GM12872 (cell line): ENCODE results near the gene PON3.

Source experiments
- TF ChIP-seq, protein P1 (sequence below): IDR thresholded peaks from 3 replicates; pipeline ENCODE4 v1.5.1; 2011; ENCODE audit warnings: low read depth, mild to moderate bottlenecking, low read length, moderate library complexity; ENCODE audit not compliant: insufficient read depth

PON3 gene

DNA sequence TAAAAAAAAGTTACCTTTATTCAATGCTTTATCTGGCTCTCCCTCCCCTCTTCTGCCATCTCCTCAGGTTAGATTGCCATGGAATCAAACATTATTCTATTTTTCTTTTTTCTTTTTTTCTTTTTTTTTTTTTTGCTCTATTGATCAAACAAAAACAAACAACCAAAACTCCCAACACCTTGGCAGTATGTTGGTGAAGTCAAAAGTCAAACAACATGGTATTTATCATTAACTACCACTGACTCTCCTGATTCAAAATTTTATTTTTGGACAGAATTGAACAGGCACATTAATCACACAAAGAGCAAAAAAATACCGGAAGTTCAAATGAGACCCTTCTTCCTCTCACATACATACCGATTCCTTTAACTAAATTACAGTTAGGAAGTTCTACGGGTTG, 78.2 kb downstream of the PON3 start:
- TF ChIP-seq, protein P1, sequence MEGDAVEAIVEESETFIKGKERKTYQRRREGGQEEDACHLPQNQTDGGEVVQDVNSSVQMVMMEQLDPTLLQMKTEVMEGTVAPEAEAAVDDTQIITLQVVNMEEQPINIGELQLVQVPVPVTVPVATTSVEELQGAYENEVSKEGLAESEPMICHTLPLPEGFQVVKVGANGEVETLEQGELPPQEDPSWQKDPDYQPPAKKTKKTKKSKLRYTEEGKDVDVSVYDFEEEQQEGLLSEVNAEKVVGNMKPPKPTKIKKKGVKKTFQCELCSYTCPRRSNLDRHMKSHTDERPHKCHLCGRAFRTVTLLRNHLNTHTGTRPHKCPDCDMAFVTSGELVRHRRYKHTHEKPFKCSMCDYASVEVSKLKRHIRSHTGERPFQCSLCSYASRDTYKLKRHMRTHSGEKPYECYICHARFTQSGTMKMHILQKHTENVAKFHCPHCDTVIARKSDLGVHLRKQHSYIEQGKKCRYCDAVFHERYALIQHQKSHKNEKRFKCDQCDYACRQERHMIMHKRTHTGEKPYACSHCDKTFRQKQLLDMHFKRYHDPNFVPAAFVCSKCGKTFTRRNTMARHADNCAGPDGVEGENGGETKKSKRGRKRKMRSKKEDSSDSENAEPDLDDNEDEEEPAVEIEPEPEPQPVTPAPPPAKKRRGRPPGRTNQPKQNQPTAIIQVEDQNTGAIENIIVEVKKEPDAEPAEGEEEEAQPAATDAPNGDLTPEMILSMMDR: no peak

DNA sequence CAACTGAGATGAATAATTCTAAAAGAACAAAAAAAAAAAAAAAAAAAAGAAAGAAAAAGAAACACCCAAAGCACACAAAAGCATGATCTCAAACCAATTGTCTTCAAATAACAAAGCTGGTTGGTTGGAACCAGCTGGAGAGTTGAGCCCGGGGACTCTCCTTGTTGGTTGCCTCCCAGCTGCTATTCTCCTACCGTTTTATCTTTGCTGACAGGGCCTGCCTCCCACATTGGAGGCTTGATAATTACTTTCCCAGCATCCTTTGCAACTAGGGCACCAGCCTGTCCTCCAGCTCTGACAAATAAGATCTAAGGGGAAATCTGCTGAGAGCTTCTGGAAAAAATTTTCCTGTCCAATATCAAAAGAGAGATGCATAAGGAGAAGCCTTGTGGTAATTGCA, 78.6 kb downstream of the PON3 start:
- TF ChIP-seq, protein P1: no peak

DNA sequence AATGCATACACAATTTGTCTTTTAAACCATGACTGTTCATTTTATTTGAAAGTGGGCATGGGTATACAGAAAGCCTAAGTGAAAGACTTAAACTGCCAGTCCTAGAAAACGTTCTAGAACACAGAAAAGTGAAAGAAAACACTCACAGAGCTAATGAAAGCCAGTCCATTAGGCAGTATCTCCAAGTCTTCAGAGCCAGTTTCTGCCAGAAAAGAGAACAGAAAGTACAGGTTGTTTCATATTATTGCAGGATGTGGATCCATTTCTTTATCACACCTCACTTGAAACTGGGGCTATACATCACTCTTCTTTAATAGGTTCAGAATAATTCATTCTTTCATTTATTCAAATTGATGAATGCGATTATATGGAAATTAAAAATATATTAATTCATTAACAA, 79.6 kb downstream of the PON3 start:
- TF ChIP-seq, protein P1: no peak

DNA sequence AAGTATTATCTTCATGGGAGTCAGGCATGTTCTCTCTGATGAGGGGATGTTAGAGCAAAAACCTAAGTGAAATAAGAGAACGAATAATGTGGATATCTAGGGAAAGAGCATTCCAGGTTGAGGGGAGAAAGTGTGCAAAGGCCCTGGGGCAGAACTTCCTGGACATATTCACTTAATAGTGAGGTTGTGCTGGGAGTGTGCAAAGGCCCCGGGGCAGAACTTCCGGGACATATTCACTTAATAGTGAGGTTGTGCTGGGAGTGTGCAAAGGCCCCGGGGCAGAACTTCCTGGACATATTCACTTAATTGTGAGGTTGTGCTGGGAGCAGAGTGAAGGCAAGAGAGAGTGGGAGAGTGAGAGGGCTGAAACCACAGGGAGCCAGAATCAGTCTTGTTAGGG, 83.6 kb downstream of the PON3 start:
- TF ChIP-seq, protein P1: no peak

DNA sequence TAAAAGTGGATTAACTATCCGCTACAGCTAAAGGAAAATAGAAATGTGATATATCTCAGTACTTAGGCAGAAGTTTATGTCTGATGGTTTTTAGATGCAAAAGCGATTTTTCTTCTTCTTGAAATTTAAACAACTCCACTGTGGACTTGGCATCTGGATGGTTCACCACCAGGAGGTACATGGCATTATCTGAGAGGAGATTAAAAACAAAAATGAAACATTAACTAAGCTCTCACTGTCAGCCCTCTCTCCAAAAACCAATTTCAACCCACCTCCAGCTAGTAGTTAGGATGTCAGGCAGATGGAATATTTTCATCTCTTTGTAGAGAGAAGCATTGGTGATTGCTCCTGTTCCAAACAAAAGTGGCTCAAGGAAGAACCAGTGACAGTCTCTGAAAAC, 84.8 kb downstream of the PON3 start:
- TF ChIP-seq, protein P1: no peak

DNA sequence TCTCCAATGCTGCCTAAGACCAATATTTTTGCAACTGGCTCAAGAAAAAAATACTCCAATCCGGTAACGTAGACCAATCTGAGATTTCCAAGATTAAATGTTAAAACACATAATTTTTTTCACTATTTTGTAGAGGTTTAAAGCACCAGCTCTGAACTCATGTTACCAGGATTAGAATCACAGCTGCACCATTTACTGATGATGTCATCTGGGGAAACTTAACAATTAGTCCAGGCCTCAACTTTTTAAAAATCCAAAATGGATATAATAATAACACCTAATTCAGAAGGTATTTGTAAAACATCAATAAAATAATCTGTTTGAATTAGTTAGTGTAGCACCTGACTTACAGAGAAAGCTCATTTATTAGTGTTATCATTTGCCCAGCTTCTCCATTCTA, 86.2 kb downstream of the PON3 start:
- TF ChIP-seq, protein P1: no peak
